CD4-positive, CD25-positive, alpha-beta regulatory T cell (primary cell): ENCODE data around the gene MRPL51. TPM values are rescaled to one million over a fixed set of nuclear protein-coding genes. Genes with fewer than 3 reads are reported as not detected.
A peak's percentile ranks its signal among the peaks of the same experiment; 100 is the strongest.
"Not testable (repeated sequence)": the region's sequence is repeated elsewhere in the genome, so short reads cannot be mapped to it uniquely, and the experiment has no call there.

Source experiments
- ATAC-seq, 2 donors: fragments of 150-1000 bp; cut with Tn5 transposase; one replicate each; pipeline ENCODE4 v1.10.0; 2021; ENCODE audit warnings: low read depth in 2 of 2, moderate number of reproducible peaks in 2 of 2, moderate library complexity in 1 of 2
- DNase-seq, 3 donors: peaks; one replicate each; pipeline versions ENCODE4 v3.0.0 to v3.0.0-alpha.2; 2012 to 2022; ENCODE audit warnings: mixed read lengths in 1 of 3
- H3K27ac ChIP-seq: one replicate; pipeline ENCODE4 v1.7.0; 2013; ENCODE audit warnings: mild to moderate bottlenecking, low read length; ENCODE audit not compliant: insufficient read depth, poor library complexity, severe bottlenecking
- H3K27me3 ChIP-seq: one replicate; pipeline ENCODE4 v1.7.0; 2013; ENCODE audit warnings: low read length; ENCODE audit not compliant: control insufficient read depth, insufficient read depth
- H3K36me3 ChIP-seq: one replicate; pipeline ENCODE4 v1.7.0; 2013; ENCODE audit warnings: mild to moderate bottlenecking, low read length, moderate library complexity; ENCODE audit not compliant: control insufficient read depth, insufficient read depth
- H3K4me1 ChIP-seq: 2 replicates; pipeline ENCODE4 v1.7.0; 2013; ENCODE audit warnings: mild to moderate bottlenecking, low read length; ENCODE audit not compliant: insufficient read depth, control insufficient read depth, poor library complexity, severe bottlenecking
- H3K4me3 ChIP-seq: one replicate; pipeline ENCODE4 v1.7.0; 2013; ENCODE audit warnings: low read depth, mild to moderate bottlenecking, low read length, moderate library complexity
- H3K9me3 ChIP-seq, 2 experiments: 1 replicate in 1 of 2; 2 replicates in 1 of 2; pipeline ENCODE4 v1.7.0; 2013; ENCODE audit warnings: low read length in 2 of 2, mild to moderate bottlenecking in 1 of 2, moderate library complexity in 1 of 2; ENCODE audit not compliant: control insufficient read depth in 2 of 2
- H3K27ac Mint-ChIP-seq, 3 donors: one replicate each; pipeline ENCODE4 v1.8.0; 2020 to 2022; ENCODE audit warnings: mild to moderate bottlenecking in 3 of 3, mixed read lengths in 3 of 3, moderate library complexity in 2 of 3
- H3K27me3 Mint-ChIP-seq: one replicate; pipeline ENCODE4 v1.8.0; 2022; ENCODE audit warnings: mild to moderate bottlenecking, mixed read lengths
- H3K36me3 Mint-ChIP-seq: one replicate; pipeline ENCODE4 v1.8.0; 2020; ENCODE audit warnings: mixed read lengths
- H3K4me1 Mint-ChIP-seq, 4 donors: one replicate each; pipeline ENCODE4 v1.8.0; 2020 to 2022; ENCODE audit warnings: mixed read lengths in 4 of 4, mild to moderate bottlenecking in 1 of 4
- H3K4me3 Mint-ChIP-seq, 4 donors: one replicate each; pipeline ENCODE4 v1.8.0; 2020 to 2022; ENCODE audit warnings: mild to moderate bottlenecking in 4 of 4, mixed read lengths in 4 of 4, moderate library complexity in 3 of 4
- H3K9me3 Mint-ChIP-seq, 7 donors: one replicate each; pipeline ENCODE4 v1.8.0; 2020 to 2022; ENCODE audit warnings: mixed read lengths in 7 of 7, mild to moderate bottlenecking in 3 of 7, moderate library complexity in 2 of 7
- polyA plus RNA-seq, 4 donors: library from polyadenylated mRNA; unstranded; fragments of 300-500 nt; fragmentation: Illumina TruSeq; gene quantifications; one replicate each; pipeline ENCODE4 v1.2.3, GENCODE V29; 2021
- total RNA-seq: library from RNA; stranded (reverse); gene quantifications from one replicate; pipeline ENCODE4 v1.2.3, GENCODE V29; 2022

Gene MRPL51
- total and polyA plus RNA-seq, 5 donors from 2014 or later: 40.5 to 372 (median 245) TPM

GRCh38 chr12:6475233-6475975, 17.7 kb downstream of the MRPL51 start:
- not testable (repeated sequence) for H3K4me1 Mint-ChIP-seq, ATAC-seq, H3K4me3 Mint-ChIP-seq, H3K9me3 Mint-ChIP-seq, H3K27ac Mint-ChIP-seq, H3K4me3 ChIP-seq, H3K9me3 ChIP-seq, H3K36me3 Mint-ChIP-seq, H3K4me1 ChIP-seq, H3K27me3 ChIP-seq, H3K36me3 ChIP-seq, H3K27ac ChIP-seq, DNase-seq
- H3K27me3 Mint-ChIP-seq: peaks cover 21% of the 10 kb centered on the region

GRCh38 chr12:6472491-6472890, 20.6 kb downstream of the MRPL51 start:
- peaks cover 29% of the 10 kb centered on the region for H3K4me1 ChIP-seq
- Mint-ChIP-seq H3K4me3 (peak overlapping the region in 2 of 4 donors; percentile 91 to 99), H3K27ac (no peak overlapping the region)

GRCh38 chr12:6471989-6472360, 21.1 kb downstream of the MRPL51 start:
- no peaks in the 10 kb centered on the region for H3K9me3 Mint-ChIP-seq
- no peak overlapping the region for H3K27ac ChIP-seq
- H3K4me1 Mint-ChIP-seq: peaks cover 15 to 34% (median 27%) of the 10 kb centered on the region in 4 donors
- H3K27me3 Mint-ChIP-seq: peaks cover 14% of the 10 kb centered on the region
- DNase-seq (no peak), ATAC-seq (no peak)
- no peak overlapping the region for H3K27ac Mint-ChIP-seq
- H3K36me3 Mint-ChIP-seq: peaks cover 4% of the 10 kb centered on the region
- H3K9me3 ChIP-seq: no peaks in the 10 kb centered on the region
- H3K4me3 Mint-ChIP-seq: peak overlapping the region; percentile 0 to 99 (median 60)
- H3K4me3 ChIP-seq: no peak overlapping the region
- no peaks in the 10 kb centered on the region for H3K27me3 ChIP-seq
- peaks cover 32% of the 10 kb centered on the region for H3K4me1 ChIP-seq
- H3K36me3 ChIP-seq: no peaks in the 10 kb centered on the region

More at GRCh38 chr12:6472491-6472890, 20.6 kb downstream of the MRPL51 start:
- Histone ChIP-seq H3K27me3 (no peaks in the 10 kb centered on the region), H3K27ac (no peak overlapping the region), H3K36me3 (no peaks in the 10 kb centered on the region), H3K9me3 (no peaks in the 10 kb centered on the region), H3K4me3 (no peak overlapping the region)
- H3K36me3 Mint-ChIP-seq: no peaks in the 10 kb centered on the region
- H3K4me1 Mint-ChIP-seq: peaks cover 10 to 28% (median 22%) of the 10 kb centered on the region in 4 donors
- DNase-seq: no peak
- ATAC-seq: no peak
- peaks cover 14% of the 10 kb centered on the region for H3K27me3 Mint-ChIP-seq
- H3K9me3 Mint-ChIP-seq: no peaks in the 10 kb centered on the region

GRCh38 chr12:6470375-6471163, 22.5 kb downstream of the MRPL51 start, which contains the start of gene VAMP1:
Gene VAMP1, minus strand, starts transcription at chr12:6470677. Its CDS starts 146 bp downstream, at chr12:6470531.
- Mint-ChIP-seq H3K27me3 (peaks cover 8% of the 10 kb centered on the region), H3K4me3 (peak within 1 kb of the TSS; percentile 91 to 99 (median 96)), H3K27ac (peak within 1 kb of the TSS; percentile 94 to 97 (median 95)), H3K36me3 (peaks cover 16% of the 10 kb centered on the region), H3K4me1 (peaks cover 17 to 47% (median 39%) of the 10 kb centered on the region in 4 donors), H3K9me3 (no peaks in the 10 kb centered on the region)
- H3K4me3 ChIP-seq: peak within 1 kb of the TSS; percentile 95
- peaks cover 11% of the 10 kb centered on the region for H3K36me3 ChIP-seq
- H3K4me1 ChIP-seq: peaks cover 42% of the 10 kb centered on the region
- H3K27me3 ChIP-seq: no peaks in the 10 kb centered on the region
- no peaks in the 10 kb centered on the region for H3K9me3 ChIP-seq
- ATAC-seq (peak; percentile 96 to 97), DNase-seq (peak; percentile 96 to 98 (median 97))
- peak within 1 kb of the TSS; percentile 82 for H3K27ac ChIP-seq

- Histone ChIP-seq H3K36me3 (peaks cover 16% of the 10 kb centered on the region), H3K4me1 (peaks cover 48% of the 10 kb centered on the region), H3K27me3 (no peaks in the 10 kb centered on the region), H3K9me3 (no peaks in the 10 kb centered on the region), H3K27ac (peak overlapping the region; percentile 82), H3K4me3 (peak overlapping the region; percentile 95)
- H3K9me3 Mint-ChIP-seq: no peaks in the 10 kb centered on the region
- H3K27me3 Mint-ChIP-seq: peaks cover 6% of the 10 kb centered on the region
- ATAC-seq (no peak), DNase-seq (no peak)
- H3K4me1 Mint-ChIP-seq: peaks cover 17 to 52% (median 44%) of the 10 kb centered on the region in 4 donors
- H3K27ac Mint-ChIP-seq: peak overlapping the region; percentile 92 to 95 (median 94)
- peaks cover 20% of the 10 kb centered on the region for H3K36me3 Mint-ChIP-seq
- H3K4me3 Mint-ChIP-seq: peak overlapping the region; percentile 91 to 99 (median 96)
Measured at GRCh38 chr12:6469609-6470374, 23.3 kb downstream of the MRPL51 start.

- peaks cover 55% of the 10 kb centered on the region for H3K4me1 ChIP-seq
- Mint-ChIP-seq H3K9me3 (no peaks in the 10 kb centered on the region), H3K4me1 (peaks cover 17 to 59% (median 50%) of the 10 kb centered on the region in 4 donors), H3K36me3 (peaks cover 27% of the 10 kb centered on the region), H3K27ac (peak overlapping the region; percentile 92 to 95 (median 94)), H3K27me3 (peaks cover 4% of the 10 kb centered on the region), H3K4me3 (peak overlapping the region; percentile 91 to 99 (median 96))
- peak overlapping the region; percentile 95 for H3K4me3 ChIP-seq
- DNase-seq (no peak), ATAC-seq (no peak)
- no peaks in the 10 kb centered on the region for H3K27me3 ChIP-seq
- H3K27ac ChIP-seq: peak overlapping the region; percentile 82
- no peaks in the 10 kb centered on the region for H3K9me3 ChIP-seq
- H3K36me3 ChIP-seq: peaks cover 22% of the 10 kb centered on the region
Measured at GRCh38 chr12:6469092-6469491, 24.0 kb downstream of the MRPL51 start.

- Histone ChIP-seq H3K4me1 (peaks cover 63% of the 10 kb centered on the region), H3K36me3 (peaks cover 22% of the 10 kb centered on the region), H3K4me3 (peak overlapping the region; percentile 95), H3K27me3 (no peaks in the 10 kb centered on the region), H3K9me3 (no peaks in the 10 kb centered on the region), H3K27ac (peak overlapping the region; percentile 48)
- ATAC-seq (no peak), DNase-seq (no peak)
- Mint-ChIP-seq H3K27ac (peak overlapping the region; percentile 48 to 95 (median 92)), H3K9me3 (no peaks in the 10 kb centered on the region), H3K36me3 (peaks cover 34% of the 10 kb centered on the region), H3K4me3 (peak overlapping the region; percentile 91 to 99 (median 96)), H3K27me3 (peaks cover 4% of the 10 kb centered on the region), H3K4me1 (peaks cover 23 to 68% (median 57%) of the 10 kb centered on the region in 4 donors)
Measured at GRCh38 chr12:6468283-6468575, 24.8 kb downstream of the MRPL51 start.
